Measurements from ENCODE around the gene TANGO6. TPM values are rescaled to one million over a fixed set of nuclear protein-coding genes. Genes with fewer than 3 reads are reported as not detected.
"Not testable (repeated sequence)": the region's sequence is repeated elsewhere in the genome, so short reads cannot be mapped to it uniquely, and the experiment has no call there.

TANGO6 gene
- total RNA-seq: 18.1 and 28.5 TPM in 2 replicates

GRCh38 chr16:68843482-68844210, at the start of gene TANGO6:
Gene TANGO6 (plus strand): TSS chr16:68843531. CDS start chr16:68843618, 87 bp downstream.
- DNase-seq (ENCODE audit: low read depth): peak; percentile 40

- no peak for DNase-seq (ENCODE audit: low read depth)
Observed at GRCh38 chr16:68798398-68798797, 44.9 kb upstream of the TANGO6 start.

GRCh38 chr16:68800257-68800875, 43.0 kb upstream of the TANGO6 start:
- peak; percentile 71 for DNase-seq (ENCODE audit: low read depth)

GRCh38 chr16:68802190-68802589, 41.1 kb upstream of the TANGO6 start:
- no peak for DNase-seq (ENCODE audit: low read depth)

- DNase-seq (ENCODE audit: low read depth): no peak
Observed at GRCh38 chr16:68806422-68806821, 36.9 kb upstream of the TANGO6 start.

- no peak for DNase-seq (ENCODE audit: low read depth)
Observed at GRCh38 chr16:68806981-68807380, 36.4 kb upstream of the TANGO6 start.

GRCh38 chr16:68814516-68814915, 28.8 kb upstream of the TANGO6 start:
- no peak for DNase-seq (ENCODE audit: low read depth)

GRCh38 chr16:68823401-68824135, 19.8 kb upstream of the TANGO6 start:
- peak; percentile 83 for DNase-seq (ENCODE audit: low read depth)

- DNase-seq (ENCODE audit: low read depth): no peak
Observed at GRCh38 chr16:68825427-68825826, 17.9 kb upstream of the TANGO6 start.

GRCh38 chr16:68826652-68827051, 16.7 kb upstream of the TANGO6 start:
- DNase-seq (ENCODE audit: low read depth): no peak

GRCh38 chr16:68833251-68833650, 10.1 kb upstream of the TANGO6 start:
- DNase-seq (ENCODE audit: low read depth): no peak

- DNase-seq (ENCODE audit: low read depth): peak; percentile 15
Observed at GRCh38 chr16:68834550-68834949, 8.8 kb upstream of the TANGO6 start.

GRCh38 chr16:68835970-68836369, 7.4 kb upstream of the TANGO6 start:
- DNase-seq (ENCODE audit: low read depth): no peak

GRCh38 chr16:68839831-68840230, 3.5 kb upstream of the TANGO6 start:
- DNase-seq (ENCODE audit: low read depth): no peak

GRCh38 chr16:68842964-68843481, 308 bp upstream of the TANGO6 start:
- not testable (repeated sequence) for DNase-seq (ENCODE audit: low read depth)

- no peak for DNase-seq (ENCODE audit: low read depth)
Observed at GRCh38 chr16:68844211-68844564, 857 bp downstream of the TANGO6 start.

- no peak for DNase-seq (ENCODE audit: low read depth)
Observed at GRCh38 chr16:68848786-68849185, 5.5 kb downstream of the TANGO6 start.

GRCh38 chr16:68850481-68850880, 7.2 kb downstream of the TANGO6 start:
- no peak for DNase-seq (ENCODE audit: low read depth)

- DNase-seq (ENCODE audit: low read depth): no peak
Observed at GRCh38 chr16:68851601-68852000, 8.3 kb downstream of the TANGO6 start.

- DNase-seq (ENCODE audit: low read depth): no peak
Observed at GRCh38 chr16:68857479-68857878, 14.1 kb downstream of the TANGO6 start.

GRCh38 chr16:68859828-68860227, 16.5 kb downstream of the TANGO6 start:
- DNase-seq (ENCODE audit: low read depth): no peak

Measured in renal cortical epithelial cell (primary cell).